NCI-H146 treated with DMSO at 0.1 percent for 48 hours (cell line): Measurements from ENCODE around the gene NFAM1.

Experiments used
- DNase-seq: peaks from one replicate; lab custom pipeline; 2025; ENCODE audit not compliant: unreplicated experiment; lab: John Stamatoyannopoulos, UW

NFAM1 gene

DNA sequence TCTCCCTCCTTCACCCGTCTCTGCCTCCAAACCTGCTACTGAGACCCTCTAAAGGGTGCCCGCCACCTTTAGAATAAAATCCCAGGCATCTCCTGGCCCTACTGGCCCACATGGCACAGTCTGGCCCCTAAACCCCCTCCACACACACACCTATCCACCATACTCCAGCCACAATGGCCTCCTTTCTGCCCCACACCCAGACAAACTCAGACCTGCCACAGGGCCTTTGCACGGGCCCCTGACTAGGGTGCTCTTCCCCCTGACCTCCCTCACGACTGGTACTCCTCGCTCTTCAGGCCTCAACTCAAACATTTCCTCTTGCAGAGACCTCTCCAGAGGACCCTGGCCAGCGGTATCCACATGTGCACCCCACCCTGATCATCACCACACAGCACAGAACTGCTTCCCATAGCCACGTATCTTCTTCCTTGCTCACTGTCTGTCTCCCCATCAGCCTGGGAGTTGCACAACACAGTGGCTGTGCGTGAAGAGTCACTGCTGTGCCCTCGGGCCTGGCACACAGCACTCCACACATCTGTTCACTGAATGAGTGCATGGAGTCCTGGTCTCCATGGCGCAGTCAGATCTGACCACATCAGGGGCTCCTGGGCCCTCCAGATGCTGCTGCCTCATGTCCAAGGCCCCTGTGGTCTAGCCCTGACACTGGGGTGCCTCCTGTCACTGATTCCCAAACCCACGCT, 95.5 kb downstream of the NFAM1 start:
- no peak for DNase-seq

DNA sequence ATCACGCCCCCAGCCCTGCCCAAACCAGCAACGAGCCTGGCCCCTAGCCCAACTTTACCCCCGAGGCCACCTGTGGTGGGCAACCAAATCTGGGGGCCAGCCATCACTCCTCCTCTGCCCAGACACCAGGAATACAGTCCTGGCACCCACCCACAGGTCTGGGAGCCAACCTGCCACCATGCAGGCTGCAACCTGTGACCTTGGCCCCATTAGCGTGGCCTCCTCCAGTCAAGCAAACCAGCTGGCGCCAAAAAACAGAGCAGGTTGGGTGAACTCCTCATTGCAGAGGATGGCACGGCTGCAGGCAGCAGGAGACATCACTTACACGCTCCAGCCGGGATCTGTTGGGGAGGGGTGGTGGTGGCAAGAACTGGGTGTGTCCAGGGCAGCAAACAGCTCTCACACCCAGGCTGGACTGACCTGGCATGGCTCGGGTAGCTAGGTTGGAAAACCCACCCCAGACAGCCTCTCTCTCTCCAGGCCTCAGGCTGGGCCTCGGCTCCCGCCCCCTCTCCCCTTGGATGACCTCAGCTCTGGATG, 96.3 kb downstream of the NFAM1 start:
- DNase-seq = no peak

DNA sequence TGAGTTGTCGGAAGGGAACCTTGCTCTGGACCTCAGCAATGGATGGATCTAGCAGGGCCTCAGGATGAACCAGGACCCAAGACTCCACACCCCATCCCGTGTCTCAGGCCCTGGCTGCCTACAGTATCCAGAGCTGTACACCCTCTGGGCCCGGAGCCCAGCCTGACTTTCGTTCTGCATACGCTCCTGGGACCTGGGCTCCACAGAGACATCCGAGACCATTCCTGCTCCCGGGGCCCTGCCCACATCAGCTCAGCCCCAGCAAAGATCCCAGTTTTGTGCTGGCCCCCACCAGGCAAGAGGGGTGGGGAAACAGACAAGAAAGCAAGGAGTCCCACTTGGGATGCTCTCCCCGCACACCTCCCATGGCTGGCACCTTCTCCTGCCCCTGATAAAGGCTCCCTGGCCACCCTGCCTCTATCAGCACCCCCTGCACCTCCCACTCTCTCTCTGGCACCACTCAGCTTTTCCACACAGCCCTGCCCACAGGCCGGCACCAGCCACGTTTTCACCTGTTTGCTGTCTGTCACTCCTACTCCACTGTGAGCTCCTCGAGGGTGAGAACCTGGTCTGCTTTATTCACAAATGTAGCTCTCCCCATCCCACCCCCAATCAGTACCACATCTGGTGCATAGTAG, 97.2 kb downstream of the NFAM1 start:
- no peak for DNase-seq

DNA sequence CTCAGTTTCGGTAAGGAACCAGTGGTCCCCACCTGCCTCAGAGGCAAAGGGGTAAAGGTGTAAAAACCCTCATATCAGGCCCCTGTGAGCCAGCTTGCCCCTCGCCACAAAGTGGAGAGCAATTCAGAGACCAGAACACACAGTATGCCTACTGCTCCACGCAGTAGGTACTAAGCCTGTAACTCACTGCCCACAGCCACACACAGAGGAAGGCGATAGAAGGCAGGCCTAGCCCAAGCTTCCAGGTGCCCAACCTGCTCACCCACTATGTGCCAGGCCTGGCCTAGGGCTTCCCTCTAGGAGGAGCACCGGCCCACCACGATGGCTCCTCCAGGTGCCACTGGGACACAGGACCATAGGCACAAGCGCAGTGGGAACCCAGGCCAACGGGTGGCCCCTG, 98.7 kb downstream of the NFAM1 start:
- DNase-seq = no peak

- no peak for DNase-seq
These were observed 100.1 kb downstream of the NFAM1 start for GRCh38 chr22:42332089-42332488.

DNA sequence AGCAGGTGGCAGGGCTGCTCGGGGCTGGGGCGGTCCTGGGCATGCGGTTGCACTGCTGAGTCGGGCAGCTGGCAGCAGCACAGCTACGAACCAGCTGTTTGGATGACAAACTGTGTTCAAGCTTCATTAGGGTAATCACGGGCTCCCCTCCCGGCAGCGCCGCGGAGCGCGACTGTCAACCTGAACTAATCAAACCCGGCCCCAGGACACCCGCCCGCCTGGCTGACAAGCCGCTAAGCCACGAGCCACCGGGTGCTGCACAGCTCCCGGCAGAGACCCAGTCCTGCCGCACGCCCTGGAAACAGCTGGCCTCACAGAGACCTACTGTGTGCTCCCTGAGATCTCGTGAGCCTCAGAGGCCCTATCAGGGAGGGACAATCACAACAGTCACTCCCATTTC, 101.2 kb downstream of the NFAM1 start:
- no peak for DNase-seq
